Esophagus squamous epithelium (tissue), 4 donors: Measurements from ENCODE around the gene ATAD2B.

ENCODE experiments used
- CTCF ChIP-seq, 6 experiments: fragments of 450-650 bp in 4 of 6; fragments of 200-600 bp in 2 of 6; sonication (generic) in 2 of 6; IDR thresholded peaks; one replicate each; pipeline ENCODE4 v1.5.1; 2016 to 2019; ENCODE audit warnings: antibody characterized with exemption in 6 of 6, mild to moderate bottlenecking in 4 of 6, moderate library complexity in 4 of 6
- POLR2A ChIP-seq, 4 donors: fragments of 450-650 bp; IDR thresholded peaks; one replicate each; pipeline ENCODE4 v1.6.1; 2017; ENCODE audit warnings: antibody characterized with exemption in 4 of 4, mild to moderate bottlenecking in 4 of 4, moderate library complexity in 3 of 4

GRCh38 chr2:23791030-23791429, 135.9 kb downstream of the ATAD2B start:
- no peak for TF ChIP-seq CTCF (IDR thresholded peaks at IDR 0.05)
- TF ChIP-seq POLR2A (IDR thresholded peaks at IDR 0.05), result no peak
